ENCODE data around the gene FOXD2.

FOXD2 gene

GRCh38 chr1:47416319-47417169 lies 21.3 kb upstream of the FOXD2 start:
- ChIA-PET POLR2A (no interaction called here), CTCF (interaction anchor here (0.6 to 13.6 kb wide), 3 partner anchors 8 to 285 kb away, joined by 3 to 151 read pairs (median 6); no protein-coding TSS in a partner anchor)
- Histone ChIP-seq H3K36me3 (ENCODE audit: control insufficient read depth in 2 of 2, insufficient read depth in 1 of 2, low read length in 2 of 2) (no peaks in the 10 kb centered on the region), H3K9me3 (ENCODE audit: control insufficient read depth, insufficient read depth, low read depth, low read length) (no peaks in the 10 kb centered on the region), H3K27ac (ENCODE audit: extremely low read depth, low read depth, low read length) (no peak overlapping the region), H3K4me3 (ENCODE audit: low read depth, low read length) (peak overlapping the region; percentile 10; the same call in 1 of the 2 replicates), H3K4me1 (ENCODE audit: control insufficient read depth, insufficient read depth, low read length) (no peaks in the 10 kb centered on the region)
- TF ChIP-seq REST (tag by site-specific recombination; IDR thresholded peaks at IDR 0.05) (no peak), SALL2 (tag by site-specific recombination; IDR thresholded peaks at IDR 0.05; ENCODE audit: borderline replicate concordance) (no peak), ZNF214 (tag by site-specific recombination; IDR thresholded peaks at IDR 0.05; ENCODE audit: borderline replicate concordance) (no peak), ZNF530 (tag by site-specific recombination; IDR thresholded peaks at IDR 0.05; ENCODE audit: low read depth) (no peak), ZNF785 (tag by site-specific recombination; IDR thresholded peaks at IDR 0.05) (no peak), ZNF623 (tag by site-specific recombination; IDR thresholded peaks at IDR 0.05) (no peak), ZNF138 (tag by site-specific recombination; IDR thresholded peaks at IDR 0.05; ENCODE audit: borderline replicate concordance) (no peak), ZBTB17 (tag by site-specific recombination; IDR thresholded peaks at IDR 0.05) (no peak), ZFHX2 (tag by site-specific recombination; conservative IDR thresholded peaks at IDR 0.05) (no peak), ZNF747 (tag by site-specific recombination; IDR thresholded peaks at IDR 0.05) (no peak), ZNF341 (tag by site-specific recombination; IDR thresholded peaks at IDR 0.05; ENCODE audit: low read depth) (no peak), ZNF426 (tag by site-specific recombination; IDR thresholded peaks at IDR 0.05) (no peak)

- ChIA-PET POLR2A (no interaction called here), CTCF (interaction anchor here (0.6 to 13.6 kb wide), 6 partner anchors 9 to 309 kb away, joined by 3 to 151 read pairs (median 4); no protein-coding TSS in a partner anchor)
- Histone ChIP-seq H3K4me1 (ENCODE audit: control insufficient read depth, insufficient read depth, low read length) (no peaks in the 10 kb centered on the region), H3K4me3 (ENCODE audit: low read depth, low read length) (no peak overlapping the region), H3K9me3 (ENCODE audit: control insufficient read depth, insufficient read depth, low read depth, low read length) (no peaks in the 10 kb centered on the region), H3K36me3 (ENCODE audit: control insufficient read depth in 2 of 2, insufficient read depth in 1 of 2, low read length in 2 of 2) (no peaks in the 10 kb centered on the region), H3K27ac (ENCODE audit: extremely low read depth, low read depth, low read length) (no peak overlapping the region)
- no peak for TF ChIP-seq ZNF658 (tag by site-specific recombination; IDR thresholded peaks at IDR 0.05)
- no peak for TF ChIP-seq ZNF626 (tag by site-specific recombination; IDR thresholded peaks at IDR 0.05)
- no peak for TF ChIP-seq ZEB2 (tag by site-specific recombination; IDR thresholded peaks at IDR 0.05)
- no peak for TF ChIP-seq ZBTB20 (tag by site-specific recombination; IDR thresholded peaks at IDR 0.05)
- no peak for TF ChIP-seq HOXD13 (CRISPR knock-in tag; IDR thresholded peaks at IDR 0.05; ENCODE audit: borderline replicate concordance)
- no peak for TF ChIP-seq ZBTB6 (tag by site-specific recombination; IDR thresholded peaks at IDR 0.05)
- TF ChIP-seq ZFHX2 (tag by site-specific recombination; conservative IDR thresholded peaks at IDR 0.05) = no peak
- no peak for TF ChIP-seq ZNF544 (tag by site-specific recombination; IDR thresholded peaks at IDR 0.05)
- no peak for TF ChIP-seq ZNF488 (tag by site-specific recombination; IDR thresholded peaks at IDR 0.05)
- no peak for TF ChIP-seq ZNF701 (tag by site-specific recombination; IDR thresholded peaks at IDR 0.05)
- TF ChIP-seq ZNF112 (tag by site-specific recombination; IDR thresholded peaks at IDR 0.05) = no peak
- TF ChIP-seq ZBTB17 (tag by site-specific recombination; IDR thresholded peaks at IDR 0.05) = no peak
These were observed 20.4 kb upstream of the FOXD2 start for GRCh38 chr1:47417170-47418044.
